Ectodermal cell (in vitro differentiated cells): ENCODE results near the gene FOXA3.

ENCODE experiments used
- H3K27ac ChIP-seq: 2 replicates; pipeline ENCODE4 v1.7.0; 2013; ENCODE audit warnings: mild to moderate bottlenecking, low read depth, low read length; ENCODE audit not compliant: insufficient read depth, poor library complexity, severe bottlenecking
- H3K27me3 ChIP-seq: 2 replicates; pipeline ENCODE4 v1.7.0; 2013; ENCODE audit warnings: mild to moderate bottlenecking, low read length; ENCODE audit not compliant: insufficient read depth, control insufficient read depth, poor library complexity, severe bottlenecking
- H3K36me3 ChIP-seq: one replicate; pipeline ENCODE4 v1.7.0; 2013; ENCODE audit warnings: low read length; ENCODE audit not compliant: control insufficient read depth, insufficient read depth
- H3K4me1 ChIP-seq: one replicate; pipeline ENCODE4 v1.7.0; 2013; ENCODE audit warnings: low read length; ENCODE audit not compliant: control insufficient read depth, insufficient read depth
- H3K4me3 ChIP-seq: 2 replicates; pipeline ENCODE4 v1.7.0; 2013; ENCODE audit warnings: low read depth, low read length, control low read depth; ENCODE audit not compliant: insufficient read depth
- H3K9me3 ChIP-seq: 2 replicates; pipeline ENCODE4 v1.7.0; 2013; ENCODE audit warnings: mild to moderate bottlenecking, low read length, moderate library complexity; ENCODE audit not compliant: control insufficient read depth
- WGBS, 2 experiments: methylation state at CpG; one replicate each; pipeline ENCODE4 v1.1.7; 2013; ENCODE audit warnings: missing lambda C conversion rate in 2 of 2; 5-methylcytosine and 5-hydroxymethylcytosine counted together

FOXA3 gene

GRCh38 chr19:45828523-45828922 is 35.6 kb upstream of the FOXA3 start:
- Histone ChIP-seq H3K4me3 (no peak overlapping the region), H3K4me1 (no peaks in the 10 kb centered on the region), H3K9me3 (no peaks in the 10 kb centered on the region), H3K27ac (no peak overlapping the region), H3K27me3 (no peaks in the 10 kb centered on the region), H3K36me3 (peaks cover 37% of the 10 kb centered on the region)
- WGBS, 2 experiments = 95 to 97% methylated on average over 9 of the region's 9 CpGs

GRCh38 chr19:45828945-45829344 is 35.2 kb upstream of the FOXA3 start:
- Histone ChIP-seq H3K27ac (no peak overlapping the region), H3K27me3 (no peaks in the 10 kb centered on the region), H3K4me1 (no peaks in the 10 kb centered on the region), H3K36me3 (peaks cover 37% of the 10 kb centered on the region), H3K4me3 (no peak overlapping the region), H3K9me3 (no peaks in the 10 kb centered on the region)
- WGBS, 2 experiments = 96 to 97% methylated on average over 16 of the region's 16 CpGs

- H3K4me1 ChIP-seq = no peaks in the 10 kb centered on the region
- WGBS, 2 experiments = 97 to 98% methylated on average over 7 of the region's 7 CpGs
- H3K9me3 ChIP-seq = no peaks in the 10 kb centered on the region
- H3K27me3 ChIP-seq = no peaks in the 10 kb centered on the region
- no peak overlapping the region for H3K27ac ChIP-seq
- peaks cover 50% of the 10 kb centered on the region for H3K36me3 ChIP-seq
- no peak overlapping the region for H3K4me3 ChIP-seq
Observed at GRCh38 chr19:45834970-45835369, 29.2 kb upstream of the FOXA3 start.

- Histone ChIP-seq H3K36me3 (peaks cover 65% of the 10 kb centered on the region), H3K27ac (no peak overlapping the region), H3K27me3 (no peaks in the 10 kb centered on the region), H3K4me1 (no peaks in the 10 kb centered on the region), H3K4me3 (no peak overlapping the region), H3K9me3 (no peaks in the 10 kb centered on the region)
- 98% methylated on average over 14 of the region's 14 CpGs for WGBS, 2 experiments
Observed at GRCh38 chr19:45842198-45842597, 21.9 kb upstream of the FOXA3 start.

- H3K36me3 ChIP-seq = peaks cover 61% of the 10 kb centered on the region
- no peak overlapping the region for H3K27ac ChIP-seq
- H3K9me3 ChIP-seq = no peaks in the 10 kb centered on the region
- no peaks in the 10 kb centered on the region for H3K27me3 ChIP-seq
- no peak overlapping the region for H3K4me3 ChIP-seq
- 93 to 94% methylated on average over 13 of the region's 13 CpGs for WGBS, 2 experiments
- no peaks in the 10 kb centered on the region for H3K4me1 ChIP-seq
Observed at GRCh38 chr19:45847663-45848062, 16.5 kb upstream of the FOXA3 start.

- Histone ChIP-seq H3K27ac (no peak overlapping the region), H3K27me3 (no peaks in the 10 kb centered on the region), H3K36me3 (peaks cover 54% of the 10 kb centered on the region), H3K4me3 (no peak overlapping the region), H3K9me3 (no peaks in the 10 kb centered on the region), H3K4me1 (no peaks in the 10 kb centered on the region)
- WGBS, 2 experiments = 92 to 95% methylated on average over 3 to 4 of the region's 4 CpGs
Observed at GRCh38 chr19:45848922-45849321, 15.2 kb upstream of the FOXA3 start.

- no peaks in the 10 kb centered on the region for H3K9me3 ChIP-seq
- no peaks in the 10 kb centered on the region for H3K4me1 ChIP-seq
- H3K4me3 ChIP-seq = no peak overlapping the region
- H3K27ac ChIP-seq = no peak overlapping the region
- WGBS, 2 experiments = 94 to 96% methylated on average over 10 of the region's 10 CpGs
- H3K27me3 ChIP-seq = no peaks in the 10 kb centered on the region
- peaks cover 37% of the 10 kb centered on the region for H3K36me3 ChIP-seq
Observed at GRCh38 chr19:45852145-45852750, 11.9 kb upstream of the FOXA3 start.

- Histone ChIP-seq H3K27ac (no peak overlapping the region), H3K27me3 (no peaks in the 10 kb centered on the region), H3K4me3 (no peak overlapping the region), H3K9me3 (no peaks in the 10 kb centered on the region), H3K36me3 (peaks cover 32% of the 10 kb centered on the region), H3K4me1 (no peaks in the 10 kb centered on the region)
- 91 to 93% methylated on average over 7 of the region's 7 CpGs for WGBS, 2 experiments
Observed at GRCh38 chr19:45852983-45853382, 11.1 kb upstream of the FOXA3 start.

GRCh38 chr19:45854167-45854778 is 9.9 kb upstream of the FOXA3 start:
- Histone ChIP-seq H3K9me3 (no peaks in the 10 kb centered on the region), H3K36me3 (peaks cover 22% of the 10 kb centered on the region), H3K27me3 (no peaks in the 10 kb centered on the region), H3K27ac (no peak overlapping the region), H3K4me3 (no peak overlapping the region), H3K4me1 (no peaks in the 10 kb centered on the region)
- WGBS, 2 experiments = 95% methylated on average over 16 of the region's 16 CpGs

- no peak overlapping the region for H3K4me3 ChIP-seq
- 90 to 95% methylated on average over 13 to 14 of the region's 15 CpGs for WGBS, 2 experiments
- H3K36me3 ChIP-seq = no peaks in the 10 kb centered on the region
- H3K9me3 ChIP-seq = no peaks in the 10 kb centered on the region
- peaks cover 24% of the 10 kb centered on the region for H3K27me3 ChIP-seq
- no peaks in the 10 kb centered on the region for H3K4me1 ChIP-seq
- H3K27ac ChIP-seq = no peak overlapping the region
Observed at GRCh38 chr19:45860359-45861259, 3.5 kb upstream of the FOXA3 start.
